ENCODE results near the gene RCAN1. TPM values are rescaled to one million over a fixed set of nuclear protein-coding genes. Genes with fewer than 3 reads are reported as not detected.

RCAN1 gene
- total and polyA plus RNA-seq, 2 of the 4 experiments (the other 2 are of a cell fraction), result 53.5 to 175 TPM

- Histone ChIP-seq H3K4me2 (ENCODE audit: low read depth, low read length) (no peak overlapping the region), H2BK15ac (ENCODE audit: low read depth, low read length) (no peak overlapping the region), H3K4me1 (ENCODE audit: control insufficient read depth, insufficient read depth, low read length) (no peaks in the 10 kb centered on the region), H3K56ac (ENCODE audit: extremely low read depth, insufficient read depth, low read length) (no peak overlapping the region), H2AK5ac (ENCODE audit: low read depth, low read length) (no peak overlapping the region), H4K91ac (ENCODE audit: insufficient read depth, low read depth, low read length) (no peak overlapping the region), H2AK9ac (replicated peaks; ENCODE audit: low read depth, low read length, poor library complexity) (no peak overlapping the region), H3K4me3 (ENCODE audit: insufficient read depth, low read depth, low read length) (no peak overlapping the region), H4K20me1 (ENCODE audit: insufficient read depth, low read length) (peaks cover 3% of the 10 kb centered on the region; the same call in 1 of the 2 replicates), H3K27me3 (ENCODE audit: control insufficient read depth, insufficient read depth, low read length) (no peaks in the 10 kb centered on the region), H2BK120ac (ENCODE audit: low read depth, low read length) (no peak overlapping the region), H3K79me1 (ENCODE audit: low read depth in 1 of 2, low read length in 2 of 2) (peaks cover 9 to 16% of the 10 kb centered on the region in 2 experiments; a peak in 3 of 4 replicates), H3K9me1 (ENCODE audit: insufficient read depth, low read length) (no peaks in the 10 kb centered on the region), H2BK5ac (ENCODE audit: low read depth, low read length, poor library complexity, severe bottlenecking) (no peak overlapping the region), H4K8ac (ENCODE audit: low read depth in 2 of 2, low read length in 2 of 2) (no peak overlapping the region), H3K36me3 (ENCODE audit: control insufficient read depth, insufficient read depth, low read length) (no peaks in the 10 kb centered on the region), H3K27ac (ENCODE audit: insufficient read depth, low read length) (no peak overlapping the region), H3K14ac (replicated peaks; ENCODE audit: low read depth, low read length) (no peak overlapping the region), H3K4ac (ENCODE audit: low read depth, low read length) (no peak overlapping the region), H2AFZ (replicated peaks; ENCODE audit: low read length, poor library complexity) (no peak overlapping the region), H3K9me3 (ENCODE audit: control insufficient read depth, insufficient read depth, low read length) (no peaks in the 10 kb centered on the region), H2BK20ac (ENCODE audit: low read depth, low read length) (no peak overlapping the region), H3K23ac (ENCODE audit: low read depth, low read length) (no peak overlapping the region), H4K5ac (ENCODE audit: low read depth, low read length) (no peak overlapping the region), H3K9ac (ENCODE audit: low read depth, low read length) (no peak overlapping the region), H3K18ac (ENCODE audit: low read depth, low read length) (no peak overlapping the region)
- intact Hi-C loops (cut with micrococcal nuclease) (loop anchor here (5.0 kb wide), 1 partner anchor 77 kb away; no protein-coding TSS in a partner anchor), in situ Hi-C loops (cut with MboI; ENCODE audit: low sequenced_read_pairs) (loop anchor here (25.0 kb wide), 1 partner anchor 692 kb away; the partner anchor contains the start of gene ATP5PO), dilution Hi-C loops (cut with HindIII; ENCODE audit: low sequenced_read_pairs, unreplicated experiment) (no loop called here)
- TF ChIP-seq NFE2L2 (IDR thresholded peaks at IDR 0.05; ENCODE audit: low read depth, low read length) (no peak), SMC3 (IDR thresholded peaks at IDR 0.05; ENCODE audit: low read depth, low read length) (no peak), RFX5 (IDR thresholded peaks at IDR 0.05; ENCODE audit: low read depth, low read length) (no peak), CEBPB (IDR thresholded peaks at IDR 0.05; ENCODE audit: low read depth, low read length) (no peak), USF2 (IDR thresholded peaks at IDR 0.05; ENCODE audit: low read depth, low read length) (no peak), MAZ (IDR thresholded peaks at IDR 0.05; ENCODE audit: borderline replicate concordance, low read depth, low read length) (no peak), CTCF (conservative IDR thresholded peaks at IDR 0.05; ENCODE audit: low read depth, low read length) (no peak)
- DNase-seq (no peak), ATAC-seq (ENCODE audit: low read depth) (no peak)
- no TSS peak for BruUV-seq (replicated peaks)
- no CpG with 5 or more reads among the region's 2 CpGs for WGBS, 2 experiments (ENCODE audit: extremely low coverage in 2 of 2, insufficient read length in 1 of 2)
- ChIA-PET POLR2A (ENCODE audit: unreplicated experiment) (no interaction called here), CTCF (no interaction called here)
These were observed 10.4 kb downstream of the RCAN1 start for GRCh38 chr21:34604556-34604955.

Measured in IMR-90 (cell line).